Activated gamma-delta T cell (primary cell): Measurements from ENCODE around the gene NAA40.

Source experiments
- DNase-seq: peaks from one replicate; lab custom pipeline; 2025; lab: John Stamatoyannopoulos, UW

NAA40 gene

GRCh38 chr11:63913866-63914830 lies 24.7 kb upstream of the NAA40 start:
- no peak for DNase-seq

DNA sequence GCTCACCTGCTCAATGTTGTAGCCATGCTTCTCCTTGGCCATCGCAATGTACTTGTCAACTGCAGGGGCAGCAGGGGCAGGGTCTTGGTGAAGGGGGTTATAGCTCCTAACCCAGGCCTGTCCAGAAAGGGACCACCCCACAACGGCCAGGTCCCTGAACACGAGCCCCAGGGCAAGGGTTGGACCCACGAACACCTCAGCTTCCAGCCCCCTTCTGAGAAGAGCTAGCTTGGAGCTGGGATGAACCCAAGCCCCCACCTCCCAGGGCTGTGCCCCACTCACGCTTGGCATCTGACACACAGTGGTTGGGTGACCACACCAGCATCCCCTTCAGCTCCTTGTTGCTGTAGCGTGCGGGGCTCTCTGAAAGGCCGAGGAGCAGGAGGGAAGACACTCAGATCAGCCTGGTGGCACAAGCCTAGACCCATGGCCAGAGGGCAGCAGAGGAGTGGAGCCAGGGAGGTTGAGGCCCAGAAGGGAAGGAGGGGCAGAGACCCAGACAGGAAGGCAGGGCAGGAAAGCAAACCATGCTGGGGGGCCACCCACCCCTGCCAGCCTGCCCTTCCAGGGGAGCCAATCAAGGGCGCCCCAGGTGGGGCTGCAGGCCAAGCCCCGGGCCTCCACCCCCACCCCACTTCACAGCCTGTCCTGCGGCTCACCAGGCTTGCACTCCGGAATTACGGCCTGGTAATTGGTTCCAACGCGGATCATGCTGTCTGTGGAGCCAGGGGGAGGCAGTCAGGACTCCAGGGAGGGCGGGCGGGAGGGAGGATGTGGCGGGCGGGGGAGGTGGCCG lies 23.7 kb upstream of the NAA40 start:
- no peak for DNase-seq

- no peak for DNase-seq
Measured at GRCh38 chr11:63915961-63916836, 22.6 kb upstream of the NAA40 start.

- peak; percentile 43 for DNase-seq
Measured at GRCh38 chr11:63916837-63917691, 21.7 kb upstream of the NAA40 start, which contains the start of gene RCOR2. RCOR2 (minus strand) TSS chr11:63917164; CDS start chr11:63916456, 708 bp downstream.

DNA sequence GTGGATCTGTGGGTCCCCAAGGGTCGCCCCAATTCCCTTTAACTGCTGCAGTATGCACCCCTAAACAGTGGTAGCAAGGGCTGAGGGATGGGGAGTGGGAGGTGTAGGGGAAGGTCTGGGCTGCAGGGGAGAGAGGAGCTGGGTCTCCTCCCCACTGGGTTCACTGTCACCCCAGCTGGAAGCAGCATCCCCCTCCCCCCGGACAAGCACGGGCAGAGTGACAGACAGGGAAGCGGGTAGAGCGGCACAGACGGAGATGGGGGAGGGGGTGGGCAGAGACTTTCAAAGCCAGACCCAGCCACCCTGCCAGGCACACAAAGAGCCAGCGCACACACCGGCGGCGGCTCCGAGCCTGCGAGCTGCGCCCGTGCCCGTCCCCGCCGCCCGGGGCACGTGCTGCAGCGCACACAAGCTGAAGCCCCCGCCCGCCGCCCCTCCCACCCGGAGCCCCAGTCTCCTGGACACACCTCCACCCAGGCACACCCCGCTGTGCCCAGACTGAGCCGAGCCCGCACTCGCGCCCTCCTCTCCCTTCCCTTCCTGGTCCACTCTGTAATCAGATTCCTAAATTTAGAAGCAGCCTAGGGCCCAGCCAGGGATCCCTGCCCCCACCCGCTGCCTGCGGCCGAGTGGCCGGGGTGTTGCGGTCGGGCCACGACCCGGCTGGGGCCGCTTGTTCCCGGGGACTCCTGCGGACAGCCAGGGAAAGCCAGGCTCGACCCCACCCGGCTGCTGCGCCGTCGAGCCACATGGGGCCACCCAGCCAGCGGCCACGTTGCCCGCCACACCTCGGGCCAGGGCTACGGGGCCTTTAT lies 20.9 kb upstream of the NAA40 start:
- no peak for DNase-seq

GRCh38 chr11:63918507-63919191 lies 20.2 kb upstream of the NAA40 start:
- DNase-seq = no peak

GRCh38 chr11:63919267-63920125 lies 19.3 kb upstream of the NAA40 start:
- DNase-seq = no peak

DNA sequence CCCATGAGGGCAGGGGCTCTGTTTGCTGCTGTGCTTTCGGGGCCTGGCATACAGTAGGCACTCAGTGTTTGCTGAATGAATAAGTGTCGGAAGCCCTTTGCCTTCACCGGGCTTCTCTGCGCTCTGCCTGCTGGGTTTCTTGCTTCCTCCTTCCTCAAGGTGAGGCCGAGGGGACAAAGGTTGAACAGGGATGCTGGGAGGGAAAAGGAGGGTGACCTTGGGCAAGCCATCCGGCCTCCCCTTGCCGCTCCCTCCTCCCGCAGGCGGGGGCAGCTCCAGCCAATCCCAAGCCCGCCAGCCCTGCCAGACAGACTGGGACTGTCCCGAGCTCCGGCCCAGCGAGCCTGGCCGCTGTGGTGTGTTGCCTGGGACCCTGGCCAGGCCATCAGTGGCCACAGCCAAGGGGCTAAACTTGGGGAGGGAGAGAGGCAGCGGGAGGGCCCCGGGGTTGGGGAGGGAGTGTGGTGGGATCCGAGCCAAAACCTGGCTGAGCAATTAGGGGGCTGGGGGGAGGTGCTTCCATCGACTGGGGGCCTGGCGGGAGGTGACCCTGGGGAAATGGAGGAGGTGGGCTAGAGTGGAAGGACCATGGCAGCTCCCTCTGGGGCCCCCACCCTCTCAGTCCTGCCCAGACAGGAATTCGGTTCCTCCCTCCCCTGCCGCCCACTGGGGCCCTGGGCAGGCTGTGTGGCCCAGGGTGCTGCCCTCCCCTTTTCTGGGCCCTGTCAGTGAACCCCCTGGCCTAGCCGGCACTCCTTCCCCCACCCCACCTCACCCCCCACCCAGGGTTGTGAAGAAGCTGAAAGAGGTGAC lies 18.5 kb upstream of the NAA40 start:
- no peak for DNase-seq

DNA sequence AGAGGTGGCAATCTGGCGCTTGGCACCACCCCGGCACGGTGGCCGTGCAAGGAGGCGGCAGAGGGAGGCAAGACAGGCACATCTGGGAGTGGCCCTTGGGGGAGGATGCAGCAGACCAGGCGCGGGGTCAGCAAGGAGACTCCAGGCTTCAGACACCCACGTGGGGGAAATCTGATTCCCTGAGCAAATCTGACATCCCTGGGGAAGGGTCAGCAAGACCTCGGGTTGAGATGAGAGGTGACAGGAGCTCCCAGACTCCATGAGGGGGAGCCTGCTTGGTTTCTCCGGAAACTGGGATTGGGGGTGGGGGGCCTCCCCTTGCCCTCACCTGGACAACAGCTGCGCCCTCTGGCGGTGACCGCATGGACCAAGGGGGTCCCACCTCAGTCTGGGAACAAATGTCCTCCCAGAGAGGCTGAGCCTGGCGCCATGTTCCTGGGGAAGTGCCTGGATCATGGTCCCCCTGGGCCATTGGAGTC lies 17.8 kb upstream of the NAA40 start:
- DNase-seq = no peak

GRCh38 chr11:63922673-63923192 lies 16.1 kb upstream of the NAA40 start:
- no peak for DNase-seq

- DNase-seq = no peak
Measured at GRCh38 chr11:63923319-63923718, 15.5 kb upstream of the NAA40 start.

- no peak for DNase-seq
Measured at GRCh38 chr11:63929616-63930015, 9.2 kb upstream of the NAA40 start.

DNA sequence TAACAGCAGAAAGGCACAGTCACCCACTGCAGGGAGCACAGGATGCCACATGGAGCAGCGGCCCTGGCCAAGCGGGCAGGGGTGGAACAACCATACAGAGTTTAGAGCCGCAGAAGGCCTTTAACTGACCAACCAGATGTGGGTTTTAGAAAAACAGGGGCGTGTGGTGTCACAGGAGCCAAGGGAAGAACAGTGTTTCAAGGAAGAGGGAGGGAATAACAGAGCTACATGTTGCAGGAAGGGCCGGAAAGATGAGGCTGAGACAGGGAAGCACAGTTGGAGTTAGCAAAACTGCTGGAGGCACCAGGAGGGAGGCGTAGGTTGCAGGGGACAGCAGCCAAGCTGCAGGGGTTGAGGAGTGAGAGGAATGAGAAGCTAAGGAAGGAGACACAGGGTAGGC lies 7.8 kb upstream of the NAA40 start:
- DNase-seq = no peak

DNA sequence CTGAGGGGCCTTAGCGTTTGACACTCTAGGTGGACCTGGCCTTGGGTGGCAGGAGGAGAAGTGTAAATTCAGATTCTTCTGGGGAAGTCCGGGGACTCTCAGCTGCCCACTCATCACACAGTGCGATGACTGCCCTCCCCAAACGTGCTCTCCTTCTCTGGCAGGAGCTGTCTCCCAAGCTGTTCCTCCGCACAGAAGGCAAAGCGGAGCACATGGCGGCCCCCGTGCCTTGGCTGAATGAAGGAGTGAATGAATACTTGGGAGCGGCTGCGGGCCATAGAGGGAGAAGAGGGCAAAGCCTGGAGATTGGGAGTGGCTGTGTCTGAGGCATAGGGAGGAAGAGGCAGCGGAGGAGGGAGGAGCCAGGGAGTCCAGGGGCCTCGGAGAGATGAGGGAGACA lies 6.9 kb upstream of the NAA40 start:
- DNase-seq = no peak

GRCh38 chr11:63933459-63933858 lies 5.3 kb upstream of the NAA40 start:
- DNase-seq = no peak

- DNase-seq = no peak
Measured at GRCh38 chr11:63937713-63938478, 906 bp upstream of the NAA40 start.
